Astrocyte (in vitro differentiated cells and primary cell): ENCODE measurements around the gene DEGS2. TPM values are rescaled to one million over a fixed set of nuclear protein-coding genes. Genes with fewer than 3 reads are reported as not detected.
"Not testable (repeated sequence)": the region's sequence is repeated elsewhere in the genome, so short reads cannot be mapped to it uniquely, and the experiment has no call there.

Experiments
- DNase-seq: peaks from one replicate; pipeline ENCODE4 v3.0.0-alpha.2; 2010; ENCODE audit warnings: low read depth
- FAIRE-seq: peaks from 2 replicates; lab custom pipeline; 2011; peaks lifted over from hg19 to GRCh38; lab: Jason Lieb, UNC
- H2AFZ ChIP-seq: 2 replicates; pipeline ENCODE4 v1.6.0; 2012; ENCODE audit warnings: low read depth, low read length, inconsistent platforms
- H3K27ac ChIP-seq: 2 replicates; pipeline ENCODE4 v1.5.1; 2011; ENCODE audit warnings: low read depth, low read length, inconsistent platforms
- H3K27me3 ChIP-seq: 2 replicates; pipeline ENCODE4 v1.6.0; 2011; ENCODE audit warnings: low read length, inconsistent platforms; ENCODE audit not compliant: insufficient read depth
- H3K36me3 ChIP-seq: 2 replicates; pipeline ENCODE4 v1.5.1; 2011; ENCODE audit warnings: low read length, inconsistent platforms; ENCODE audit not compliant: insufficient read depth
- H3K4me1 ChIP-seq: 2 replicates; pipeline ENCODE4 v1.5.1; 2011; ENCODE audit warnings: low read length, inconsistent platforms; ENCODE audit not compliant: insufficient read depth
- H3K4me2 ChIP-seq: 2 replicates; pipeline ENCODE4 v1.6.0; 2012; ENCODE audit warnings: low read length, inconsistent platforms
- H3K4me3 ChIP-seq: 2 replicates; pipeline ENCODE4 v1.5.1; 2011; ENCODE audit warnings: low read depth, mild to moderate bottlenecking, low read length, inconsistent platforms; ENCODE audit not compliant: insufficient read depth
- H3K79me2 ChIP-seq: 2 replicates; pipeline ENCODE4 v1.6.0; 2012; ENCODE audit warnings: mild to moderate bottlenecking, low read length, inconsistent platforms; ENCODE audit not compliant: insufficient read depth
- H3K9ac ChIP-seq: 2 replicates; pipeline ENCODE4 v1.6.0; 2012; ENCODE audit warnings: mild to moderate bottlenecking, low read length, inconsistent platforms
- H3K9me3 ChIP-seq: 2 replicates; pipeline ENCODE4 v1.5.1; 2012; ENCODE audit warnings: low read depth, mild to moderate bottlenecking, low read length, inconsistent platforms; ENCODE audit not compliant: insufficient read depth
- H4K20me1 ChIP-seq: 2 replicates; pipeline ENCODE4 v1.6.0; 2012; ENCODE audit warnings: low read length, inconsistent platforms; ENCODE audit not compliant: insufficient read depth
- H3K27ac Mint-ChIP-seq: one replicate; pipeline ENCODE4 v1.8.0; 2021; ENCODE audit warnings: mild to moderate bottlenecking, mixed read lengths; ENCODE audit not compliant: unreplicated experiment
- H3K27me3 Mint-ChIP-seq: one replicate; pipeline ENCODE4 v1.8.0; 2021; ENCODE audit warnings: low read depth, mixed read lengths; ENCODE audit not compliant: unreplicated experiment
- H3K36me3 Mint-ChIP-seq: one replicate; pipeline ENCODE4 v1.8.0; 2021; ENCODE audit warnings: low read depth, mixed read lengths; ENCODE audit not compliant: unreplicated experiment
- H3K4me1 Mint-ChIP-seq: one replicate; pipeline ENCODE4 v1.8.0; 2021; ENCODE audit warnings: low read depth, mixed read lengths; ENCODE audit not compliant: unreplicated experiment
- H3K4me3 Mint-ChIP-seq: one replicate; pipeline ENCODE4 v1.8.0; 2021; ENCODE audit warnings: mild to moderate bottlenecking, moderate library complexity, mixed read lengths; ENCODE audit not compliant: unreplicated experiment
- H3K9me3 Mint-ChIP-seq: one replicate; pipeline ENCODE4 v1.8.0; 2021; ENCODE audit warnings: mild to moderate bottlenecking, mixed read lengths; ENCODE audit not compliant: unreplicated experiment
- EZH2 ChIP-seq: IDR thresholded peaks from 2 replicates; pipeline ENCODE4 v1.6.1; 2012; ENCODE audit warnings: mild to moderate bottlenecking, low read length, inconsistent platforms; ENCODE audit not compliant: insufficient read depth
- total RNA-seq: library from RNA; stranded (reverse); gene quantifications from 2 replicates; pipeline ENCODE4 v1.2.1, GENCODE V29; 2021
- TF ChIP-seq, protein P1 (sequence below): IDR thresholded peaks from 2 replicates; pipeline ENCODE4 v1.5.1; 2011; ENCODE audit warnings: low read depth, mild to moderate bottlenecking, inconsistent platforms, low read length, moderate library complexity; ENCODE audit not compliant: insufficient read depth

Gene DEGS2
- total RNA-seq, 1 donor from 2014 or later = not detected

DNA sequence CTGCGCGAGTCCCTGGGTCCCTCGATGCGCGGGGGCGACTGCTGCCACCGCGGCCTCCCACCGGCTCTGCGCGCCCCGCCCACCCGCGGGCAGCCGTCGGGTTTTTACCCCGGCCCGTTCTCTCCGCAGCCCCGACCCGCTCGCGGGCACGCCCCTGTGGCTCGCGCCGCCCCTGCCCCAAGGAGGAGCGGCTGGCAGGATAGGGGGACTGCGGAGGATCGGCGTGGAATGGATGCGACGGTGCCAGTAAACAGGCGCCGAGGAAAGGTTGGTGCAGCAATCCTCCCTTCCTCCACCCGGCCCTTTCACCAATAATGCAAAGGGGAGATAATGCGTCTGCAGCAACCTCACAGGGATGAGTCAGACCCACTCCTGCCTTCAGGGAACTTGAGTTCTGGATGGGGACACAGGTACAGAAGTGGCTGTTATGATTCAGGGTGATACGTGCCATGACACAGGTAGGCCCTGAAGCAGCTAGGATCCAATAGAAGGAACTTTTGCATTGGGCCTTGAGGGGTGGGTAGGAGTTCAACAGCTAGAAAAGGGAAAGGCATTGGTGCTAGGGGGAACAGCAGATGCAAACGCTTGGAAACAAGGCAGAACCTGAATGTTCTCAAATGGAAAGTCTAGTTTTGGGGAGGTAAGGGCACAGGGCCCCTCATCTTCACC lies 554 bp upstream of the DEGS2 start:
- H3K27me3 Mint-ChIP-seq = peaks cover 41% of the 10 kb centered on the region
- H3K36me3 ChIP-seq = no peaks in the 10 kb centered on the region
- no peaks in the 10 kb centered on the region for H4K20me1 ChIP-seq
- no peak overlapping the region for H3K9ac ChIP-seq
- H3K36me3 Mint-ChIP-seq = no peaks in the 10 kb centered on the region
- peaks cover 11% of the 10 kb centered on the region for H3K9me3 Mint-ChIP-seq
- peaks cover 7% of the 10 kb centered on the region for H3K9me3 ChIP-seq
- H2AFZ ChIP-seq = no peak overlapping the region
- H3K4me1 Mint-ChIP-seq = no peaks in the 10 kb centered on the region
- no peak overlapping the region for H3K4me3 ChIP-seq
- DNase-seq (no peak), FAIRE-seq (no peak)
- TF ChIP-seq, protein P1, sequence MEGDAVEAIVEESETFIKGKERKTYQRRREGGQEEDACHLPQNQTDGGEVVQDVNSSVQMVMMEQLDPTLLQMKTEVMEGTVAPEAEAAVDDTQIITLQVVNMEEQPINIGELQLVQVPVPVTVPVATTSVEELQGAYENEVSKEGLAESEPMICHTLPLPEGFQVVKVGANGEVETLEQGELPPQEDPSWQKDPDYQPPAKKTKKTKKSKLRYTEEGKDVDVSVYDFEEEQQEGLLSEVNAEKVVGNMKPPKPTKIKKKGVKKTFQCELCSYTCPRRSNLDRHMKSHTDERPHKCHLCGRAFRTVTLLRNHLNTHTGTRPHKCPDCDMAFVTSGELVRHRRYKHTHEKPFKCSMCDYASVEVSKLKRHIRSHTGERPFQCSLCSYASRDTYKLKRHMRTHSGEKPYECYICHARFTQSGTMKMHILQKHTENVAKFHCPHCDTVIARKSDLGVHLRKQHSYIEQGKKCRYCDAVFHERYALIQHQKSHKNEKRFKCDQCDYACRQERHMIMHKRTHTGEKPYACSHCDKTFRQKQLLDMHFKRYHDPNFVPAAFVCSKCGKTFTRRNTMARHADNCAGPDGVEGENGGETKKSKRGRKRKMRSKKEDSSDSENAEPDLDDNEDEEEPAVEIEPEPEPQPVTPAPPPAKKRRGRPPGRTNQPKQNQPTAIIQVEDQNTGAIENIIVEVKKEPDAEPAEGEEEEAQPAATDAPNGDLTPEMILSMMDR = no peak
- TF ChIP-seq EZH2 = peak; percentile 56
- no peak overlapping the region for H3K27ac Mint-ChIP-seq
- H3K4me1 ChIP-seq = peaks cover 2% of the 10 kb centered on the region
- H3K4me2 ChIP-seq = peak overlapping the region; percentile 19
- H3K79me2 ChIP-seq = no peaks in the 10 kb centered on the region
- no peak overlapping the region for H3K4me3 Mint-ChIP-seq
- H3K27me3 ChIP-seq = peaks cover 25% of the 10 kb centered on the region
- no peak overlapping the region for H3K27ac ChIP-seq

DNA sequence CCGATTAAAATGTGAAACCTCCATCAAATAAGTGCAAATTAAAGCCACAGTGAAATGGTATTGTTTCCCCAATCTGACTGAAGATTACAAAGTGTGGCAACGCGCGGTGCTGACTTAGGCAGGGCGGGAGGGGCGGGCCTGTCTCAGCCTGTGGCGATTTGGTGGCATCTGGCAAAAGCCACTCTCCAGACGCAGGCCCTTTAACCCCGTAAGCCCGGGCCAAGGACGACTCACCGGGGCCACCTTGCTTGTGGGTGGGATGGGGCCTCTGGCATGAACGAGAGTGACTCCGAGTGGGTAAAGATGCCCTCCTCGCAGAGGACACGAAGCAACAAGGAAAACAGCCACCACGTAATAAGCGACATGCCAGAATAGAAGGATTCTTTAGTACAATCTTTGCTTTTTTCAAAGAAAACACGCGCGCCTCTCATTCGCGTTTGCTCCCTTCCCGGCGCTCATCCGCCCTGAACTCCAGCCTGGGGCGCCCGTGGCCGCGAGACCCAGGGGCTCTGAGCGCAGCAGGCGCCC lies 815 bp downstream of the DEGS2 start:
- Histone ChIP-seq H4K20me1 (no peaks in the 10 kb centered on the region), H3K4me2 (peak overlapping the region; percentile 66), H3K9ac (no peak overlapping the region), H3K9me3 (peaks cover 15% of the 10 kb centered on the region), H3K4me3 (no peak overlapping the region), H3K36me3 (no peaks in the 10 kb centered on the region), H3K79me2 (no peaks in the 10 kb centered on the region), H3K27ac (no peak overlapping the region), H2AFZ (peak overlapping the region; percentile 26), H3K27me3 (peaks cover 25% of the 10 kb centered on the region), H3K4me1 (peaks cover 2% of the 10 kb centered on the region)
- Mint-ChIP-seq H3K36me3 (no peaks in the 10 kb centered on the region), H3K27ac (no peak overlapping the region), H3K4me1 (no peaks in the 10 kb centered on the region), H3K4me3 (no peak overlapping the region), H3K9me3 (peaks cover 12% of the 10 kb centered on the region), H3K27me3 (peaks cover 39% of the 10 kb centered on the region)
- FAIRE-seq (no peak), DNase-seq (no peak)
- no peak for TF ChIP-seq EZH2
- TF ChIP-seq, protein P1 = no peak

DNA sequence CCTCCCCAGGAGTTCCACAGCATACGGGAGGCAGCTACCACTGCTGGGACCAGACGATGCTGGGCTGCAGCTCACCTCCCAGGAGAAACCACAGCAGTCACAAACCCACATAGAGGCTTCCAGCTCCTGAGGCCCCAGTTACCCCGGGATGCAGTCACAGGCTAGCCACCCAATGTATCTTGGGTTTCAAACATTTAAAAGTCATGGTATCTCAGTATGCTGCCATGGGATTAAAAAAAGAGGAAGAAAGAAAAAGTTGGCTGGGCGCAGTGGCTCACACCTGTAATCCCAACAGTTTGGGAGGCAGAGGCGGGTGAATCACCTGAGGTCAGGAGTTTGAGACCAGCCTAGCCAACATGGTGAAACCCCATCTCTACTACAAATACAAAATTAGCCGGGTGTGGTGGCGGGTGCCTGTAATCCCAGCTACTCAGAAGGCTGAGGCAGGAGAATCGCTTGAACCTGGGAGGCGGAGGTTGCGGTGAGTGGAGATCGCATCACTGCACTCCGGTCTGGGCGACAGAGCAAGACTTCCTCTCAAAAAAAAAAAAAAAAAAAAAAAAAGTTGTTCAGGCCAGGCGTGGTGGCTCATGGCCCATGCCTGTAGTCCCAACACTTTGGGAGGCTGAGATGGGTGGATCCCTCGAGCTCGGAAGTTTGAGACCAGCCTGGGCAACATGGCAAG lies 1.8 kb downstream of the DEGS2 start:
- not testable (repeated sequence) for H3K4me2 ChIP-seq, H3K27ac Mint-ChIP-seq, H2AFZ ChIP-seq, H3K27ac ChIP-seq, H3K79me2 ChIP-seq, H3K9me3 Mint-ChIP-seq, FAIRE-seq, H3K4me3 Mint-ChIP-seq, DNase-seq, H3K4me1 Mint-ChIP-seq, H4K20me1 ChIP-seq, H3K36me3 Mint-ChIP-seq, H3K4me3 ChIP-seq, H3K9ac ChIP-seq, H3K36me3 ChIP-seq, H3K4me1 ChIP-seq
- Histone ChIP-seq H3K9me3 (peaks cover 15% of the 10 kb centered on the region), H3K27me3 (peaks cover 25% of the 10 kb centered on the region)
- H3K27me3 Mint-ChIP-seq = peaks cover 42% of the 10 kb centered on the region
